Measurements from ENCODE around the gene DENND4A.
A peak's percentile ranks its signal among the peaks of the same experiment; 100 is the strongest.

DENND4A gene

DNA sequence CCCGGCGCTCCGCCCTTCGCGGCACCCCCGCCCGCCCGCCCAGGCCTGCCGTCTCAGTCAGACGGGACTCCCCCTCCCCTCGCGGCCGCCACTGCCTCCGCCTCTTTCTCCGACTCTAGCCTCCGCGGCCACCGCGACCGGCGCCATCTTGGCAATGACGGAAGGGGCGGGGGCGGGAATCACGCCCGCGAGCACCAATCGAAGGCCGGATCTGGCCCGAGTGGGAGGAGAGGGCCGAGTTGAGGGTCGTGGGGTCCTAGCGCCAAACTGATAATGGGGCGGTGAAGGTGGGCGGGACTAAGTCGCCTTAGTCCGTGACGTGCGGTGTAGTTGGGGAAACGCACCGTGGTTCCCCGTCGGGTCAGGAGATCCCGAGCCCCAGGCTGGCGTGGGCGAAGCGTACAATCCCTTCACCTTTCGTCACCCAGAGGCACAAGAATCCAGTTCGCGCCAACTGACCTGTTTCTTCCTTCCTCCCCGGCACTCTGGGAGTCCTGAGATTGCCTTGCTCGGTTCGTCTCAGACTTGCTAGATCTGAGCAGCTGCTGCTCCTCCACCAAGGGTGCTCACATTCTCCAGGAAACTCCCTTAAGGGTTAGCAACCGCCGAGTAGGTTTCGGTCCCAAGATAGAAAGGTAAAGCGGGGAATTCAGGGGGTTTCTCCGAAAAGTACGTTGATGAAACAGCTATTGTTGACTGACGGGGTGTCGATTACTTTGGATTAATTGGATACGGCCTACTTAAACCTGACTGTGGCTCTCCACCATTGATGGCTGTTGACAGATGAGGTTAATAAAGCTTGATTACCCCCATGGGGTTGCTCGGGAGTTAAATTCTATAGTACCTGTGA, at the start of gene DENND4A:
DENND4A (minus strand) TSS at position 156 of the 850 bp plus-strand sequence. CDS start 35,843 bp downstream, outside the sequence.
- DNase-seq = peak; percentile 97

DNA sequence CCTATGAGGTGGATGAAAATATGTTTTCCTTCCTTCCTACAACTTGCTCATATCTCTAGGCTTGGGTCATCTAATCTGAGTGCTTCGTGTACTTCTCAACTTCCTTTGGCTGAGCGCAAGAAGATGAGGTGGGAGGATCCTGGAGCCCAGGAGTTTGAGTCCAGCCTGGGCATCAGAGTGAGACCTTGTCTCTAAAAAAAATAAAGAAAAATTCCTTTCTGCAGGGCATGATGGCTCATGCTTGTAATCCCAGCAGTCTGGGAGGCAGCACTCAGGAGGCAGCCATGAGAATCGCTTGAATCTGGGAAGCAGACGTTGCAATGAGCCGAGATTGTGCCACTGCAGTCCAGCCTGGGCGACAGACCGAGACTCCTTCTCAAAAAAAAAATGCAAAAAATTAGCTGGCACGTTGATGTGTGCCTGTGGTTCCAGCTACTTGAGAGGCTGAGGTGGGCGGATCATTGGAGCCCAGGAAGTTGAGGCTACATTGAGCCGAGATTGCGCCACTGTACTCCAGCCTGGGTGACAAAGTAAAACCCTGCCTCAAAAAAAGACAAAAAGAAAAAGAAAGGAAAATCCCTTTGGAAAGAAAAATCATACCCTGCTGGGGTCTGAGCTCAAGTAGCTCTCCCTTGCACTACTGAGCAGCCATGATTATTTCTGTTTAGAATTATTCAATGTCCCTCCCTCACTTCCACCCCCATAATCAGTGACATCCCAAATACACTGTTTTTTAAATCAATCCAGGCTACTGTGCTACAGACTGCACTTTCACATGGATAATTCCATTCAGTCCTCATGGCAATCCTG, 49.2 kb upstream of the DENND4A start:
- no peak for DNase-seq

DNA sequence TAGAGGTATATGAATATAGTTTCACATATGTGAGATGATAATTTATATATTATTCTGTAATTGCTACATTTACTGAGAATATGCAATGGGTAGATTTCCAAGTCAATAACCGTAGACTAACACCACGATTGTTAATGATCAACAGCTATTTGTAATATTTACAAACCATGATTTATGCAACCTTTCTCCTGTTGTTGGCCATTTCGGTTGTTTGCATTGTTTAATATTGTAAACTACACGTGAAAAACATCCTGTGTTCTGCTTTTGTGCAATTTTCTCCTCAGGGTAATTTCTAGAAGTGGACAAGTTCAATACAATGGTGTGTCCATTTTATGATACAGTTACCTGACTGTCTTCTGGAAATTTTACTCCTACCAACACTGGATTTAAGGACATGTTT, 47.9 kb upstream of the DENND4A start:
- DNase-seq = no peak

DNA sequence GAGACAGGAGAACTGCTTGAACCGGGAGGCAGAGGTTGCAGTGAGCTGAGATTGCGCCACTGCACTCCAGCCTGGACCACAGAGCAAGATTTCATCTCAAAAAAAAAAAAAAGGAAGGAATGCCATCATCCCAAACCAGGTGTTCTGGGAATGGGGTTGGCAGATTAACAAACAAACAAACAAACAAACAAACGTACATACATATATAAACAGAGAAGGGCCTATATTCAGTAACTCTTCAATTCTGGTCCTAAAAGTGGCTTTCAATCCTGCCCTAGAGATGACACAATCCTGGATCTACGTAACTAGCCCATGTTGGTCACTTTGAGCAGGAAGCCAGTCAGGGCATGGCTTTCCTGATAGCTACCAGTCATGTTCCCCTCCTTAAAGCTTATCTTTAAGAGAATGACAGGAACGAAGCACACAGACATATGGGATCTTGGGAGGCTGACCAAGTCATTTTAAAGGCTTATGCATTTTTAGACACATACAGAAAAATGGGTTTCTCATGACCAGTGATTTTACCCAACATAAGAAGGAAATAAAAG, 47.3 kb upstream of the DENND4A start:
- no peak for DNase-seq

DNA sequence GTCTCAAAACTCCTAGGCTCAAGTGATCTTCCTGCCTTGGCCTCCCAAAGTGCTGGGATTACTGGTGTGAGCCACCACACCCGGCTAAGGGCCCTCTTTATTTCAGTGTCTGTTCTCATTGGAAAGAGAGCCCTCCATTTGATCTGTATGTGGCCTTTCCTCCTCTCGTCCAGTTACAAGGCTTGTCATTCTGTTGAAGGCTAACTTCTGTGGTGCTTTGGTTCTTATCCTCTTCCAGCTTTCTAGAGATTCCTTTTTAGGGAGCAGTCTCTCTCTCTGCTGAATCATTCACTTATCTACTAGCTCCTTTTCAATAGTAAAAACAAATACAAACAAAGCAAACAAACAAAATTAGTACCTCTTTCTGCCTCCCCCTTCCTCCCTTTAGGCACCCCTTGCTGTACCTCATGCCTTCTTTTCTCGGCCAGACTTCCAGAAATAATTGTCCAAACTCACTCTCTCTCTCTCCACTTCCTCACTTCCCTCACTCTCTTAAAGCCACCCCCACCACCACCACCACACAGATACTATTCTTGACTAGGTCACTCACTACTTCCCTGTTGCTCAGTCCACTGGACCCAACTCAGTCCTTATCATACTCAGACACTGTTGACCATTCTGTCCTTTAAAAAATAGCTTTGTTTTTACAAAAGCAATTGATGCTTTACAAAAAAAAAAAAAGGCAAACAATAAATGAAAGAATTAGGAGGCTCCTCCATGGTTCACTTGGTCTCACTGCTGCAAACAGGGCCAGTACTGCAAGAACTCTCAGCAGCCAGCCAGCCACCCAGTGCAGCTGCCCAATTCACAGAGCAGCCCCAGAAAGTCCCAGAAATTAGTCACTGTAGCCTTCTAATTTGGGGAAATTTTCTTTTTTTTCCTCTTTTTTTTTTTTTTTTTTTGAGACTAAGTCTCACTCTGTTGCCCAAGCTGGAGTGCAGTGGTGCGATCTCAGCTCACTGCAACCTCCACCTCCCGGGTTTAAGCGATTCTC, 45.5 kb upstream of the DENND4A start:
- no peak for DNase-seq

DNA sequence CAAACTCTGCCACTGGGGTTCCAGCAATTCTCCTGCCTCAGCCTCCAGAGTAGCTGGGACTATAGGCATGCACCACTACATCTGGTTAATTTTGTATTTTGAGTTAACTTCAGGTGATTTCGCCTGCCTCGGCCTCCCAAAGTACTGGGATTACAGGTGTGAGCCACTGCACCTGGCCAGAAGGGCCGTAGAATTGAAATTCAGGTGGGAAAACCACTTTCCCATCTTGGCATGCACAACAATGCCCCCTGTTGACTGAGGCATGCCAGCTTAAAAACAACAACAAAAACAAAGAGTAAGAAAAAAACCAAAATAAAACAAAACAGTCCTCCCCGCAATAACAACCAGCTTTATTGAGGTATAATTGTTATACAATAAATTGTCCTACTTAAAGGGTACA, 44.6 kb upstream of the DENND4A start:
- no peak for DNase-seq

DNA sequence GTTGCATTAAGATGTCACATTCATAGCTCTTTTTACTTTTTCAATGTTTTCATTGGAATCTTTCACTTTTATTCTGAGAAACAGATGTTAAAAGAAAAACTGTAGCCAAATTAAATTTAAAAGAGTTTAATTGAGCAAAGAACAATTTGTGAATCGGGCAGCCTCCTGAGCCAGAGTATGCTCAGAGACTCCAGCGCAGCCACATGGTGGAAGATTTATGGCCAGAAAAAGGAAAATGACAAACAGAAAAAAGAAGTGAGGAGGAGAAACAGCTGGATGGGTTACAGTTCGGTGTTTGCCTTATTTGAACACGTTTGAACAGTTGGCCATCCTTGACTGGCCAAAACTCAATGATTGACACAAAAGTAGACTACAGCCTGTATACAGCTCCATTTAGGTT, 43.4 kb upstream of the DENND4A start:
- no peak for DNase-seq

DNA sequence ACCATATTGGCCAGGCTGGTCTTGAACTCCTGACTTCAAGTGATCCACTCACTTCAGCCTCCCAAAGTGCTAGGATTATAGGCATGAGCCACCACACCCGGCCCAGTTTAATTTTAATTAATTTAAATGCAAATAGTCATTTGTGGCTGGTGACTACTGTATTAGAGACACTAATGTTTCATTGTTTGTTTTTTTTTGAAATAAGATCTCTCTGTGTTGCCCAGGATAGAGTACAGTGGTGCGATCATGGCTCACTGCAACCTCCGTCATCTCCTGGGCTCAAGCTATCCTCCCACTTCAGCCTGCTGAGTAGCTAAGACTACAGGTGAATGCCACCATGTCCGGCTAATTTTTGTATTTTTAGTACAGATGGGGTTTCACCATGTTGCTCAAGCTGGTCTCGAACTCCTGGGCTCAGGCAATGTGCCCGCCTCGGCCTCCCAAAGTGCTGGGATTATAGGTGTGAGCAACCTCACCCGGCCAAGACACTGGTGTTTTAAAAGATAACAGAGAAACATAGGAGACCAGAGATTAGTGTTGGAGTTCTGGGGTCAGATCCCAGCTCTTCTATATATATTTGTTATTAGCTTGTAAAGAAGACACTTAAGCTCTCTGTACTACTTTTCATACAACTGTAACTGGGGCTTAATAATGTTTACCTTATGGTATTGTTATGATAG, 42.6 kb upstream of the DENND4A start:
- DNase-seq = no peak

DNA sequence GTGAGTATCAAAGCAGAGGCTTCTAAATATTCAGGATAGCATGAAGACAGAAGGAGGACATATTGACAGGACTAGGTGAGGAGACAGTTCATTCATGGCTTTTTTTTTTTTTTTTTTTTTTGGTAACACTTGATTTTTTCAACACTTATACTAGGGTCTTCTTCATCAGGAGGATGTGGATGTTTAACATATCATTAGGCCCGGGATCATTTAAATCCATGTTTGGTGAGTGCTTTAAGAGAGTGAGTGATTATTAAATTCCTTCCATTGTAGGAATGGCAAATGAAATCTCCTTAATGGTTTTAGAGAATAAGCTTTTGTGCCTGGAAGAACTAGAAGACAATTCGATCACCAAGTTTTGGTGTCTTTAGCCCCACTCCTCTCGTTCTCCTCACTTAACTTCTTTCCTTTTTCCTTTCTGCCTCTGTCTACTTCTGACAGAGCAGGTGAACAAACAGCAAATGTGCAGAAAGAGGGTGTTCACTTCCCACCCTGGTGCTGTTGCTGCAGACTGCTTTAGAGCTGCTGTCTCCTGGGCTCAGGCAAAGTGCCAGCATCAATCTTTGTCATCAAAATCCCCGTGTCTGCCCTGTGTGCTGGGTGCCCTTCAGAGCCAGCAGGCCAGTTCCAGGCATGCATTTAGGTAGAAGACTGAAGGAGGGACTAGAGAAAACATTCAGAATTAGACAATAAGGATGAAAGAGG, 41.6 kb upstream of the DENND4A start:
- no peak for DNase-seq

DNA sequence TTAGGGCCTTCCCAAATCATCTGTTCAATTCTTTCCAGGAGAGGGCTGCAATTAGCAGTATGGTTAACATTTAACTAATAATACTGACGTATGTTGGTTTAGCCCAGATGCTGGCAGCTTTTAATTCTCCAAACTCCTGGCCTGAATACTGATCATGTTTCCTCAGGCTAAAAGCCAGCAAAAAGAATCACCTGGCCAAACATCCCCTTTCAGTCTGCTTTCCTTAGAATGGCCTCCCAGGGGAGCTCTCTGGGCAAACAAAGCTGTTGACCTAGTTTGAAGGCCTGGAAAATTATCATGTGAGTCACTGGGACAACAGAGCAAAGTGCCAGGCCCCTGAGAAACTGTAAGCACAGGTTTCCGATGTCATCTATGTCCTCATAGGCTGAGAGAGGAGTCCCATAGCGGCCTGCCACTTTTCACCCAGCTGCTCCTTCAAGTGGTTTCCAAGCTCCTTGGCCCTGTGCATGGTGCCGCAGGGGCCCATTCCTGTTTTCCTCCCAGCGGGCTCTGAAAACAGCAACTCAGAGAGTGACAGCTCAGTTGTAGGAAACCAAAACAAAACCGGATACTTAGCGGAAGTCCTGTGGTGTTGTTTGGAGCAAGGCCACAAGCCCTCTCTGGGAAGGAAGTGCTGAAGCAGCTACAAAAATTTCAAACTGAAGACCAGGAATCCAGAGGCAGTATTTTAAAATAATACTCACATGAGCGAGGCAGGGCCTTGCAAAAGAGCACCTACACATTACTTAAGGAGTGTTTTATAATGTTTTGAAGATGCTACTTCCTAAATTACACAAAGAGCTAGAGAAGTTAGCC, 40.7 kb upstream of the DENND4A start:
- DNase-seq = peak; percentile 83

DNA sequence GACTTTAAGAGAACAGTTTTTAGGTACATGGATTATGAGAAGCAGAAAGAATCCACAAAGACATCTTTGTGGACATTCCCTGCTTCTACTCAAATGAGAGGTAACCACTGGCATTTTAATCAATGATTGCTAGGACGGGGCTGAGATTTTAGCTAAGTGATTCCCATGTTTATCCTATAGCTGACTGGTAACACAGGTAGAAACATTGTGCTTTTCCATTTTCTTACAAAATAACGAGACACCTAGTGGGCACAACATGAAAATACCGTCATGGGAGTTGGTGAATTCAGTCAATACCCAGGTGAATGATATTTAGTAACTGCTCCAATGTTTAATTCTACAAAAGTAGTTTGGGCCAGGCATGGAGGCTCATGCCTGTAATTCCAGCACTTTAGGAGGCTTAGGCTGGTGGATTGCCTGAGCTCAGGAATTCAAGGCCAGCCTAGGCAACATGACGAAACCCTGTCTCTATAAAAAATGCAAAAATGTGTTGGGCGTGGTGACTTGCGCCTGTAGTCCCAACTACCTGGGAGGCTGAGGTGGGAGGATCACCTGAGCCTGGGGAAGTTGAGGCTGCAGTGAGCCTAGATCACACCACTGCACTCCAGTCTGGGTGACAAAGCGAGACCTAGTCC, 37.2 kb upstream of the DENND4A start:
- DNase-seq = peak; percentile 26

DNA sequence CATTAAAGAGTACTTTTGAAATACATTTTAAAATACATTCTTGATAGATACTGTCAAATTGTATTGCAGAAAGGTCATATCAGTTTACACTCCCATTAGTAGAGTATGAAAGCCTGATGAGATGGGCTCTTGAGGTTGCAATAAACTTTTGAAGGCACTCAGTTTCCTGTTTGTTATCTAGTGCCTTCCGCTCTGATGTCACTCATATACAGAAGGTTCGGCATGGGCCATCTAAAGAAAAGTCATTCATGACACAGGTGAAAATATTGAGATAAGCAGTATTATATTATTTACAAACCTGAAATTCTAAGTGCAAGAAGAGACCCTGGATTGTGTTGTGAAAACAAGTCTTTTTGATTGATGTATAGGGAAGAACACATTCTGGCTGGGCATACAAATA, 36.5 kb upstream of the DENND4A start:
- DNase-seq = no peak

DNA sequence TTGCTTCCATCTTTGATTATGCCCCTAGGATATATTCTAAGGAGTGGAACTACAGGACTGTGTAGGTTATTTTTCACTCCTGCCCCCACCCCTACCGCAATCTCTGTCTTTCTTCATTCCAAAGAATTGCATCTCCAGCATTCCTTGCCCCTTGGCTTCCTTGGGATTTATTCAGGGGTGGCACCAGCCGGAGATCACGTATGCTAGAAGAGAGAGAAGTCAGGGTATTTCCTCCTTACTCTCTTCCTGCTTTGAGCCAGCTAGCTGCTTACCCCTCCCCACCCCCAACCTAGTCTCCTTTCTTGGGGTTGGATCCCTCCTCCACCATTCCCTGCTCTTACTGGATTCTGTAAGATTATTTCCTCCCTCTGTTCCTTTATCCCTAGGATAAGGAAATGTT, 35.0 kb upstream of the DENND4A start:
- no peak for DNase-seq

DNA sequence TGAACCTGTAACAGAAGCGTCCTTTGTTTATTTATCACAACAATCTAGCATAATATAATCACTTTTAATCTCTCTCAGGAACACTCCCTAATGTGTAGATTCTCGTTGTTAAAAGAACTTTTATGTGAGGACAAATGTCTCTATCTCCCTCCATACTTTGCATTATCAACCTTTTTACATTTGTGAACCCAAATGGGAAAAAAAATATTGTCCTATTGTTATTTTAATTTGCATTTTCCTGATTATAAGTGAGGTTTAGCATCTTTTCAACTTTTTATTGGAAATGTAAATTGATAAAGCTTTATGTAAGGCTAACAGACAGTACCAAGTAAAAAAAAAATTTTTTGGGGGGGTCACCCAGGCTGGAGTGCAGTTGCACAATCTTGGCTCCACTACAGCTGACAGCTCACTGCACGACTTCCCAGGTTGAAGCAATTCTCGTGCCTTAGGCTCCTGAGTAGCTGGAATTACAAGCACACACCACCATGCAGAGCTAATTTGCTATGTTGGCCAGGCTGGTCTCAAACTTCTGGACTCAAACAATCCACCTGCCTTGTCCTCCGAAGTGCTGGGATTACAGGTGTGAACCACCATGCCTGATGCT, 33.0 kb upstream of the DENND4A start:
- peak; percentile 38 for DNase-seq

DNA sequence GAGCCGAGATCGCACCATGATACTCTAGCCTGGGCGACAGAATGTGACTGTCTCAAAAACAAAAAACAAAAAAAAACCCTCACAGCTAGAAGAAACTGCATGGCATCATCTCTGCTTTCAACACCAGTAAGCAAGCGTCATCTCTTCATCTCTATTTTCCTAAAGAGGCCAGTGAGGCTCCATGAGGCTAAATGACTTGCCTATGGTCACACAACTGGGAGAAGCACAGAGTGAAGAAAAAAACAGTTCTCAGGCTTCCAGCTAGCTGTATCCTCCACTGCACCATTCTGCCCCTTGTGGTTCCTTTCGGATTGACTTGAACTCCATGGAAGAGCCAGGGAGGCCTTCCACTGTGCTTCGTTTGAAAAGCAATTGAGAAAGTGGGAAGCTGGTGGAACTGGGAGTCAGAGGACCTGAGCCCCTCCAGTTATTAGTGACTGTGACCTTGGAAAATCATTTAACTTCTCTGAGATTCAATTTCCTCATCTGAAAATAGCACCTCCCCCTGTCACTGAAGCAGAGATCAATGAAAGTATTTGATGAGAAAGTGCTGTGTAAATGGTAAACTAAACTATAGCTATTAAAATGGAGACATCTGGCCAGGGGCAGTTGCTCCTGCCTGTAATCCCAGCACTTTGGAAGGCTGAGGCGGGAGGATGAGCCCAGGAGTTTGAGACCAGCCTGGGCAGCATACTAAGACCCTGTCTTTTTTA, 32.1 kb upstream of the DENND4A start:
- peak; percentile 57 for DNase-seq

DNA sequence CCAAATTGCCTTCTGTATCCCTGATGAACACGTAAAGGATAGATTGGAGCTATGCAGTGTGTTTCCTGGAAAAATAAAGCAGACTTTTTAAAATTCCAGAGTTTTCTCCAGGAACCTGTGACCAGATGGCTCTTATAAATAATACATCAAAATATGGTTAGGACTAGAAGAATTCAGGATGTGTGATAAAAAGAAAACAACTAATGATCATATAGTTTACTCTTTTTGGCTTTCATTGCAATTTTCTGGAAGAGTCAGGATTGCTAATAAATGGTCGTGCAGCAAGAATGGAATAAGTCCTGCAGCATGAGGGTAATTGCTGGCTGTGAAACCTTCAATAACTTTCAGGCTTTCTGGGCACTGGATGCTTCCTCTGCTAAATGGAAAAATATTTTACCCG, 30.2 kb upstream of the DENND4A start:
- no peak for DNase-seq

DNA sequence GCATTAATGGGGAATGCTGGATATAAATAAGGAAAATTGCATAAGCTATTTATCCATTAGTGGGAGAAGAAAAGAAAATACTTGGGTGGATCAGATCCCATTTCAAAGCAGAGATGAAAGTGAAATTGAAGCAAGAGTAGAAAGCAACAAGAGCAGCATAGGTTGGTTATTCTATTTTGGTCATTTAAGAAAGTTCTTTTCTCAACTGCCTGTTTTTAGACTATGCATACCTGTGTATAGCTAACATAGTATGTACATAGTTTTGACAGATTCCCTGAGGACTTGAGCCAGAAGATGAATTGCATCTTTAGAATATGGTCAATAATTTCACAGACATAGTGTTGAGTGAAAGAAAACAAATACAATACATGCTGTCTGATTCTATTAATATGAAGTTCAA, 29.0 kb upstream of the DENND4A start:
- no peak for DNase-seq

DNA sequence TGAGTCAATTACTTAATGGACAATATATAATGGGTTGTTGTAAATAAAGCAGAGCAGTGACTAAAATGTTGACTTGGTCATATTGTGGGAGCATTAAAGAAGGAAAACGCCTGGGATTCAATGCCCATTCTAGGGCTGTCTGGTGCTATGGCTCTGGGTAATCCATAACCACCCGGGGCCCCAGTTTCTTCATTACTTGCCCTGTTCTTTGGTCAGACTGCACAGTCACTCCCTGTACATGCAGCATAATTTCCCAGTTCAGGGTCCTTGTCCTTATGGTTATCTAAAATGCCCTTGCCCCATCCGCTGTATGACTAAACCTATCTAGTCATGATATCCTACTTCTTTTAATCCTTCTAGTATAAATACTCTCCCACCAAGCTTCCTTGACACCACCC, 27.5 kb upstream of the DENND4A start:
- no peak for DNase-seq

Measured in fibroblast of upper back skin (primary cell).